IgD-negative memory B cell (primary cell): ENCODE data around the gene CAPN7. TPM values are rescaled to one million over a fixed set of nuclear protein-coding genes. Genes with fewer than 3 reads are reported as not detected.

ENCODE experiments used
- H3K27ac Mint-ChIP-seq, 3 donors: one replicate each; pipeline ENCODE4 v1.8.0; 2020 to 2022; ENCODE audit warnings: mild to moderate bottlenecking in 3 of 3, mixed read lengths in 3 of 3, moderate library complexity in 1 of 3
- H3K27me3 Mint-ChIP-seq: one replicate; pipeline ENCODE4 v1.8.0; 2021; ENCODE audit warnings: mixed read lengths
- H3K36me3 Mint-ChIP-seq: one replicate; pipeline ENCODE4 v1.8.0; 2020; ENCODE audit warnings: mild to moderate bottlenecking, mixed read lengths
- H3K4me1 Mint-ChIP-seq, 3 donors: one replicate each; pipeline ENCODE4 v1.8.0; 2020 to 2022; ENCODE audit warnings: mixed read lengths in 3 of 3, mild to moderate bottlenecking in 1 of 3
- H3K4me3 Mint-ChIP-seq, 4 donors: one replicate each; pipeline ENCODE4 v1.8.0; 2020 to 2022; ENCODE audit warnings: mild to moderate bottlenecking in 4 of 4, mixed read lengths in 4 of 4, moderate library complexity in 3 of 4
- H3K9me3 Mint-ChIP-seq, 3 donors: one replicate each; pipeline ENCODE4 v1.8.0; 2020 to 2021; ENCODE audit warnings: mixed read lengths in 3 of 3, mild to moderate bottlenecking in 1 of 3
- polyA plus RNA-seq: library from polyadenylated mRNA; unstranded; fragments of 300-500 nt; fragmentation: Illumina TruSeq; gene quantifications from one replicate; pipeline ENCODE4 v1.2.3, GENCODE V29; 2021

CAPN7 gene
- polyA plus RNA-seq, 1 donor from 2014 or later: 27.8 TPM

- peak overlapping the region; percentile 63 to 94 (median 89) for H3K27ac Mint-ChIP-seq
Measured at GRCh38 chr3:15269091-15269989, 63.3 kb downstream of the CAPN7 start.

GRCh38 chr3:15271030-15271429 is 65.0 kb downstream of the CAPN7 start:
- no peak overlapping the region for H3K4me3 Mint-ChIP-seq
- H3K9me3 Mint-ChIP-seq: no peaks in the 10 kb centered on the region
- no peaks in the 10 kb centered on the region for H3K27me3 Mint-ChIP-seq
- H3K36me3 Mint-ChIP-seq: peaks cover 4% of the 10 kb centered on the region
- peaks cover 53 to 71% (median 55%) of the 10 kb centered on the region in 3 donors for H3K4me1 Mint-ChIP-seq
- peak overlapping the region in 1 of 3 donors; percentile 99 for H3K27ac Mint-ChIP-seq

More at GRCh38 chr3:15269091-15269989, 63.3 kb downstream of the CAPN7 start:
- Mint-ChIP-seq H3K36me3 (peaks cover 4% of the 10 kb centered on the region), H3K4me1 (peaks cover 52 to 63% (median 54%) of the 10 kb centered on the region in 3 donors), H3K27me3 (no peaks in the 10 kb centered on the region), H3K4me3 (peak overlapping the region in 3 of 4 donors; percentile 42 to 84 (median 84)), H3K9me3 (no peaks in the 10 kb centered on the region)

GRCh38 chr3:15271785-15272381 is 65.8 kb downstream of the CAPN7 start:
- no peaks in the 10 kb centered on the region for H3K27me3 Mint-ChIP-seq
- H3K27ac Mint-ChIP-seq: peak overlapping the region; percentile 79 to 99 (median 98)
- peak overlapping the region; percentile 41 to 90 (median 59) for H3K4me3 Mint-ChIP-seq
- H3K9me3 Mint-ChIP-seq: no peaks in the 10 kb centered on the region
- peaks cover 4% of the 10 kb centered on the region for H3K36me3 Mint-ChIP-seq
- peaks cover 54 to 76% (median 58%) of the 10 kb centered on the region in 3 donors for H3K4me1 Mint-ChIP-seq

- Mint-ChIP-seq H3K9me3 (no peaks in the 10 kb centered on the region), H3K27ac (peak overlapping the region; percentile 79 to 99 (median 98)), H3K36me3 (peaks cover 4% of the 10 kb centered on the region), H3K4me1 (peaks cover 58 to 73% (median 58%) of the 10 kb centered on the region in 3 donors), H3K27me3 (no peaks in the 10 kb centered on the region), H3K4me3 (peak overlapping the region in 3 of 4 donors; percentile 42 to 90 (median 51))
Measured at GRCh38 chr3:15272426-15273196, 66.6 kb downstream of the CAPN7 start.

- peaks cover 52 to 71% (median 56%) of the 10 kb centered on the region in 3 donors for H3K4me1 Mint-ChIP-seq
- H3K9me3 Mint-ChIP-seq: no peaks in the 10 kb centered on the region
- no peaks in the 10 kb centered on the region for H3K27me3 Mint-ChIP-seq
- H3K4me3 Mint-ChIP-seq: peak overlapping the region in 2 of 4 donors; percentile 42 to 81
- peak overlapping the region; percentile 78 to 98 (median 79) for H3K27ac Mint-ChIP-seq
- H3K36me3 Mint-ChIP-seq: peaks cover 4% of the 10 kb centered on the region
Measured at GRCh38 chr3:15273227-15273626, 67.2 kb downstream of the CAPN7 start.

GRCh38 chr3:15276028-15276724 is 70.1 kb downstream of the CAPN7 start:
- H3K4me1 Mint-ChIP-seq: peaks cover 59 to 77% (median 61%) of the 10 kb centered on the region in 3 donors
- no peaks in the 10 kb centered on the region for H3K36me3 Mint-ChIP-seq
- H3K27ac Mint-ChIP-seq: peak overlapping the region in 2 of 3 donors; percentile 50 to 77
- peak overlapping the region in 2 of 4 donors; percentile 31 to 84 for H3K4me3 Mint-ChIP-seq
- H3K9me3 Mint-ChIP-seq: no peaks in the 10 kb centered on the region
- no peaks in the 10 kb centered on the region for H3K27me3 Mint-ChIP-seq

- Mint-ChIP-seq H3K27ac (no peak overlapping the region), H3K36me3 (no peaks in the 10 kb centered on the region), H3K4me1 (peaks cover 59 to 65% (median 60%) of the 10 kb centered on the region in 3 donors), H3K27me3 (no peaks in the 10 kb centered on the region), H3K4me3 (no peak overlapping the region), H3K9me3 (no peaks in the 10 kb centered on the region)
Measured at GRCh38 chr3:15277861-15278500, 71.9 kb downstream of the CAPN7 start.

GRCh38 chr3:15279205-15279604 is 73.2 kb downstream of the CAPN7 start:
- peak overlapping the region in 2 of 3 donors; percentile 9 to 43 for H3K27ac Mint-ChIP-seq
- no peaks in the 10 kb centered on the region for H3K36me3 Mint-ChIP-seq
- H3K4me3 Mint-ChIP-seq: peak overlapping the region in 3 of 4 donors; percentile 36 to 81 (median 73)
- H3K9me3 Mint-ChIP-seq: no peaks in the 10 kb centered on the region
- H3K4me1 Mint-ChIP-seq: peaks cover 61 to 64% (median 62%) of the 10 kb centered on the region in 3 donors
- H3K27me3 Mint-ChIP-seq: no peaks in the 10 kb centered on the region

GRCh38 chr3:15279671-15280402 is 73.8 kb downstream of the CAPN7 start:
- Mint-ChIP-seq H3K27ac (peak overlapping the region in 2 of 3 donors; percentile 22 to 43), H3K9me3 (no peaks in the 10 kb centered on the region), H3K4me3 (peak overlapping the region in 3 of 4 donors; percentile 30 to 73 (median 36)), H3K4me1 (peaks cover 64 to 65% (median 64%) of the 10 kb centered on the region in 3 donors), H3K27me3 (peaks cover 1% of the 10 kb centered on the region), H3K36me3 (no peaks in the 10 kb centered on the region)

GRCh38 chr3:15280853-15281532 is 74.9 kb downstream of the CAPN7 start:
- H3K36me3 Mint-ChIP-seq: no peaks in the 10 kb centered on the region
- peak overlapping the region in 1 of 4 donors; percentile 75 for H3K4me3 Mint-ChIP-seq
- peaks cover 1% of the 10 kb centered on the region for H3K27me3 Mint-ChIP-seq
- H3K9me3 Mint-ChIP-seq: peaks cover 0 to 2% (median 0%) of the 10 kb centered on the region in 3 donors
- peaks cover 59 to 65% (median 65%) of the 10 kb centered on the region in 3 donors for H3K4me1 Mint-ChIP-seq
- peak overlapping the region in 2 of 3 donors; percentile 32 to 76 for H3K27ac Mint-ChIP-seq

- H3K4me1 Mint-ChIP-seq: peaks cover 60 to 63% (median 62%) of the 10 kb centered on the region in 3 donors
- peaks cover 0 to 2% (median 0%) of the 10 kb centered on the region in 3 donors for H3K9me3 Mint-ChIP-seq
- peak overlapping the region in 2 of 3 donors; percentile 67 to 76 for H3K27ac Mint-ChIP-seq
- no peaks in the 10 kb centered on the region for H3K36me3 Mint-ChIP-seq
- peak overlapping the region in 1 of 4 donors; percentile 45 for H3K4me3 Mint-ChIP-seq
- peaks cover 1% of the 10 kb centered on the region for H3K27me3 Mint-ChIP-seq
Measured at GRCh38 chr3:15281817-15282216, 75.8 kb downstream of the CAPN7 start.

GRCh38 chr3:15283702-15284101 is 77.7 kb downstream of the CAPN7 start:
- Mint-ChIP-seq H3K4me1 (peaks cover 58 to 63% (median 61%) of the 10 kb centered on the region in 3 donors), H3K27ac (peak overlapping the region in 1 of 3 donors; percentile 19), H3K36me3 (no peaks in the 10 kb centered on the region), H3K27me3 (peaks cover 1% of the 10 kb centered on the region), H3K9me3 (peaks cover 0 to 2% (median 0%) of the 10 kb centered on the region in 3 donors), H3K4me3 (peak overlapping the region in 2 of 4 donors; percentile 70 to 71)
